K562 (cell line): ENCODE data around the gene KDM4C. TPM values are rescaled to one million over a fixed set of nuclear protein-coding genes. Genes with fewer than 3 reads are reported as not detected.

Experiments used
- COPS2 ChIP-seq: fragments of 450-650 bp; conservative IDR thresholded peaks from 2 replicates; pipeline ENCODE4 v1.6.1; 2016; ENCODE audit warnings: mild to moderate bottlenecking, moderate library complexity
- CREB1 ChIP-seq, 2 experiments: sonication (generic) in 1 of 2; formaldehyde crosslinking in 1 of 2; IDR thresholded peaks; 2 replicates each; pipeline versions ENCODE4 v1.6.1 to v1.8.0; 2012 to 2022; ENCODE audit warnings: inconsistent platforms in 1 of 2, mild to moderate bottlenecking in 1 of 2, missing genetic modification reagents in 1 of 2, moderate library complexity in 1 of 2
- DPF2 ChIP-seq: fragments of 450-650 bp; IDR thresholded peaks from 2 replicates; pipeline ENCODE4 v1.6.1; 2016
- E2F4 ChIP-seq: sonication (generic); formaldehyde crosslinking; IDR thresholded peaks from 2 replicates; pipeline ENCODE4 v1.8.0; 2022; ENCODE audit warnings: mild to moderate bottlenecking, low read depth, missing genetic modification reagents
- ERF ChIP-seq: fragments of 450-650 bp; formaldehyde crosslinking; IDR thresholded peaks from 2 replicates; pipeline ENCODE4 v1.4.0; 2020; ENCODE audit warnings: mild to moderate bottlenecking, mixed read lengths
- ETV6 ChIP-seq, 3 experiments: fragments of 150-350 bp in 1 of 3; sonication (generic) in 1 of 3; formaldehyde crosslinking in 1 of 3; IDR thresholded peaks; 2 replicates each; pipeline versions ENCODE4 v1.6.1 to v1.8.0; 2014 to 2022; ENCODE audit warnings: borderline replicate concordance in 2 of 3, low read depth in 2 of 3, antibody characterized with exemption in 1 of 3, low read length in 1 of 3, mild to moderate bottlenecking in 1 of 3, missing genetic modification reagents in 1 of 3
- FOXK2 ChIP-seq, 2 experiments: fragments of 450-650 bp; IDR thresholded peaks in 1 of 2; conservative IDR thresholded peaks in 1 of 2; 2 replicates each; pipeline ENCODE4 v1.6.1; 2016; ENCODE audit warnings: low read depth in 2 of 2, mild to moderate bottlenecking in 1 of 2
- FOXM1 ChIP-seq, 2 experiments: fragments of 450-650 bp in 1 of 2; sonication (generic) in 1 of 2; formaldehyde crosslinking in 1 of 2; IDR thresholded peaks; 2 replicates each; pipeline versions ENCODE4 v1.6.1 to v1.9.0; 2017 to 2022; ENCODE audit warnings: low read depth in 2 of 2, mild to moderate bottlenecking in 2 of 2, missing genetic modification reagents in 1 of 2, moderate library complexity in 1 of 2
- HMG20A ChIP-seq: fragments of 450-650 bp; formaldehyde crosslinking; conservative IDR thresholded peaks from 2 replicates; pipeline ENCODE4 v1.4.0; 2020; ENCODE audit warnings: mild to moderate bottlenecking, mixed read lengths
- IRF2 ChIP-seq: sonication (generic); formaldehyde crosslinking; IDR thresholded peaks from 2 replicates; pipeline ENCODE4 v1.8.1; 2022; ENCODE audit warnings: mild to moderate bottlenecking, missing genetic modification reagents
- KDM5B ChIP-seq: fragments of 200-600 bp; sonication (generic); IDR thresholded peaks from 2 replicates; pipeline ENCODE4 v1.6.1; 2012; ENCODE audit warnings: low read depth, mild to moderate bottlenecking, moderate library complexity, low read length, control low read depth, inconsistent platforms; ENCODE audit not compliant: insufficient replicate concordance
- KLF16 ChIP-seq: IDR thresholded peaks from 2 replicates; pipeline ENCODE4 v1.6.1; 2016; ENCODE audit warnings: antibody characterized with exemption
- MTF1 ChIP-seq: fragments of 250-450 bp; sonication (Bioruptor Pico); IDR thresholded peaks from 2 replicates; pipeline ENCODE4 v1.9.0; 2021; ENCODE audit warnings: moderate library complexity, mild to moderate bottlenecking, inconsistent platforms, borderline replicate concordance
- PKNOX1 ChIP-seq: fragments of 450-650 bp; IDR thresholded peaks from 2 replicates; pipeline ENCODE4 v1.6.1; 2016
- PML ChIP-seq: IDR thresholded peaks from 2 replicates; pipeline ENCODE4 v1.6.1; 2012; ENCODE audit warnings: low read length, inconsistent platforms
- POLR2AphosphoS5 ChIP-seq: IDR thresholded peaks from 2 replicates; pipeline ENCODE4 v1.6.1; 2011; ENCODE audit warnings: mild to moderate bottlenecking, low read depth, low read length, moderate library complexity; ENCODE audit not compliant: control insufficient read depth, insufficient read depth
- PYGO2 ChIP-seq: fragments of 450-650 bp; IDR thresholded peaks from 2 replicates; pipeline ENCODE4 v1.6.1; 2016; ENCODE audit warnings: mild to moderate bottlenecking, missing genetic modification characterization, moderate library complexity, missing compliant biosample characterization
- SIRT6 ChIP-seq: IDR thresholded peaks from one replicate; pipeline ENCODE4 v1.6.1; 2012; ENCODE audit warnings: low read depth, mild to moderate bottlenecking, control low read depth, inconsistent platforms, low read length, moderate library complexity
- SNIP1 ChIP-seq: fragments of 450-650 bp; IDR thresholded peaks from 2 replicates; pipeline ENCODE4 v1.7.1; 2017; ENCODE audit warnings: low read depth, mild to moderate bottlenecking
- STAT5A ChIP-seq: IDR thresholded peaks from 2 replicates; pipeline ENCODE4 v1.6.1; 2012; ENCODE audit warnings: low read length, inconsistent platforms, borderline replicate concordance
- SUPT5H ChIP-seq: fragments of 450-650 bp; IDR thresholded peaks from 2 replicates; pipeline ENCODE4 v1.6.1; 2016
- TRIM24 ChIP-seq, 2 experiments: fragments of 450-650 bp; IDR thresholded peaks; 2 replicates each; pipeline ENCODE4 v1.6.1; 2016
- ZNF263 ChIP-seq: sonication (generic); formaldehyde crosslinking; IDR thresholded peaks from 2 replicates; pipeline ENCODE4 v1.8.0; 2022; ENCODE audit warnings: mild to moderate bottlenecking, missing genetic modification reagents, borderline replicate concordance
- ZNF639 ChIP-seq, 2 experiments: fragments of 200-800 bp in 1 of 2; sonication (Bioruptor generic) in 1 of 2; sonication (generic) in 1 of 2; formaldehyde crosslinking in 1 of 2; IDR thresholded peaks in 1 of 2; conservative IDR thresholded peaks in 1 of 2; 2 replicates each; pipeline versions ENCODE4 v1.5.0 to v1.6.1; 2016 to 2020; ENCODE audit warnings: missing compliant biosample characterization in 1 of 2, missing genetic modification characterization in 1 of 2, missing genetic modification reagents in 1 of 2
- ZNF696 ChIP-seq: fragments of 250-450 bp; sonication (Bioruptor Pico); conservative IDR thresholded peaks from 2 replicates; pipeline ENCODE4 v1.4.0; 2020; ENCODE audit warnings: mild to moderate bottlenecking, moderate library complexity
- ZNF707 ChIP-seq: fragments of 250-450 bp; sonication (Bioruptor Pico); conservative IDR thresholded peaks from 2 replicates; pipeline ENCODE4 v1.8.0; 2022; ENCODE audit warnings: inconsistent platforms, mild to moderate bottlenecking, moderate library complexity
- polyA plus RNA-seq, 8 experiments: library from polyadenylated mRNA; depleted of rRNA in 4 of 8; stranded (reverse) in 5 of 8; unstranded in 3 of 8; fragments of >200 nt; fragmentation: Nextera tagmentation in 2 of 8; fragmentation: Illumina TruSeq in 1 of 8; extraction: Ambion mirVana in 2 of 8; extraction: Trizol in 1 of 8; gene quantifications; 2 replicates each; pipeline versions ENCODE4 v1.2.1 to v1.2.3, GENCODE V29; 2011 to 2014; ENCODE audit warnings: inconsistent platforms in 1 of 8, missing spikeins in 1 of 8
- total RNA-seq, 7 experiments: library from RNA; depleted of rRNA in 6 of 7; stranded (reverse); fragments of >200 nt in 6 of 7; fragmentation: Illumina TruSeq in 2 of 7; extraction: Trizol in 2 of 7; gene quantifications; 2 replicates each; pipeline versions ENCODE4 v1.2.1 to v1.2.3, GENCODE V29; 2011 to 2021; ENCODE audit warnings: low replicate concordance in 1 of 7

KDM4C gene
- total and polyA plus RNA-seq, 9 of the 15 experiments (the other 6 are each of a cell fraction or from before 2014, with no cell fraction given) = 5.4 to 17.0 (median 12.6) TPM

GRCh38 chr9:7166074-7166473 lies 408.3 kb downstream of the KDM4C start (continued):
- no peak for TF ChIP-seq MTF1 (CRISPR knock-in tag)
- peak; percentile 47; the same call in 1 of the 2 replicates for TF ChIP-seq PML
- TF ChIP-seq ZNF707 (CRISPR knock-in tag) = no peak
- no peak for TF ChIP-seq ZNF263
- 0 out of 2 replicates have a peak, but pooled peaks have one; percentile 27 for TF ChIP-seq POLR2AphosphoS5
- TF ChIP-seq IRF2 = no peak
- no peak for TF ChIP-seq HMG20A (CRISPR knock-in tag)
- no peak for TF ChIP-seq ZNF639 (CRISPR knock-in tag; conservative IDR thresholded peaks at IDR 0.05 in 1 of 2, IDR thresholded peaks at IDR 0.05 in 1 of 2)
- no peak; the same call in 1 of the 2 replicates for TF ChIP-seq FOXM1 (IDR thresholded peaks at IDR 0.05; ENCODE audit: low read depth)
- TF ChIP-seq FOXM1 (CRISPR knock-in tag; IDR thresholded peaks at IDR 0.05; ENCODE audit: low read depth) = no peak
- no peak for TF ChIP-seq KDM5B
- no peak for TF ChIP-seq ETV6 (IDR thresholded peaks at IDR 0.05; ENCODE audit: borderline replicate concordance in 1 of 2, low read depth in 2 of 2, low read length in 1 of 2)
- no peak for TF ChIP-seq ETV6 (CRISPR knock-in tag; IDR thresholded peaks at IDR 0.05; ENCODE audit: borderline replicate concordance)
- no peak for TF ChIP-seq ZNF696
- TF ChIP-seq FOXK2 (conservative IDR thresholded peaks at IDR 0.05 in 1 of 2, IDR thresholded peaks at IDR 0.05 in 1 of 2; ENCODE audit: low read depth in 2 of 2) = 0 out of 4 replicates have a peak, but pooled peaks of 1 of the 2 experiments have one; percentile 26
- TF ChIP-seq E2F4 (CRISPR knock-in tag) = no peak
- TF ChIP-seq PYGO2 = no peak
- TF ChIP-seq TRIM24 (IDR thresholded peaks at IDR 0.05) = 0 out of 4 replicates have a peak, but pooled peaks of 1 of the 2 experiments have one; percentile 48
- no peak for TF ChIP-seq SUPT5H
- TF ChIP-seq STAT5A = peak; percentile 43; the same call in 1 of the 2 replicates
- peak; percentile 88 for TF ChIP-seq DPF2
- TF ChIP-seq KLF16 = peak; percentile 18; the same call in 1 of the 2 replicates
- TF ChIP-seq COPS2 = no peak
- peak; percentile 18; the same call in 1 of the 2 replicates for TF ChIP-seq CREB1 (IDR thresholded peaks at IDR 0.05)
- no peak for TF ChIP-seq CREB1 (CRISPR knock-in tag; IDR thresholded peaks at IDR 0.05)
- no peak for TF ChIP-seq SNIP1
- TF ChIP-seq ERF (CRISPR knock-in tag) = no peak
- TF ChIP-seq SIRT6 = no peak
- peak; percentile 54 for TF ChIP-seq PKNOX1
